PC-3 (cell line): Measurements from ENCODE around the gene PTCH1. TPM values are rescaled to one million over a fixed set of nuclear protein-coding genes. Genes with fewer than 3 reads are reported as not detected.

Experiments
- ATAC-seq: fragments of 200-7000 bp; cut with Tn5 transposase; 2 replicates; pipeline ENCODE4 v1.9.1; 2020; ENCODE audit warnings: mild to moderate bottlenecking, moderate library complexity
- BruUV-seq: library from RNA; stranded (reverse); fragments of 400-500 nt; replicated peaks from 2 replicates; lab custom pipeline; 2021; lab: Mats Ljungman, UMichigan
- CTCF ChIA-PET: fragments of 300-600 bp; sonication (Branson Sonifier 250); formaldehyde crosslinking; loops from one replicate; lab custom pipeline; 2022; ENCODE audit warnings: antibody characterized with exemption; lab: Charles Lee
- POLR2A ChIA-PET: fragments of 300-600 bp; sonication (Branson Sonifier 250); formaldehyde crosslinking; loops from one replicate; lab custom pipeline; 2022; ENCODE audit warnings: antibody characterized with exemption; ENCODE audit not compliant: unreplicated experiment; lab: Charles Lee
- DNase-seq: peaks from one replicate; pipeline ENCODE4 v3.0.0-alpha.2; 2015
- H2AFZ ChIP-seq: fragments of 300-600 bp; sonication (generic); 2 replicates; pipeline ENCODE4 v1.6.0; 2016; ENCODE audit warnings: antibody characterized with exemption, low read length
- H3F3A ChIP-seq: fragments of 300-600 bp; sonication (generic); one replicate; pipeline ENCODE4 v1.6.0; 2017; ENCODE audit warnings: antibody characterized with exemption, low read length, control low read depth, mild to moderate bottlenecking; ENCODE audit not compliant: unreplicated experiment
- H3K27ac ChIP-seq: fragments of 300-600 bp; sonication (generic); 2 replicates; pipeline ENCODE4 v1.5.1; 2016; ENCODE audit warnings: mild to moderate bottlenecking, low read length
- H3K27me3 ChIP-seq: fragments of 300-600 bp; sonication (generic); 2 replicates; pipeline ENCODE4 v1.6.1; 2016; ENCODE audit warnings: low read length, mixed read lengths
- H3K36me3 ChIP-seq: fragments of 300-600 bp; sonication (generic); 2 replicates; pipeline ENCODE4 v1.6.1; 2016; ENCODE audit warnings: low read depth, mixed run types, low read length, mixed read lengths
- H3K4me1 ChIP-seq: fragments of 300-600 bp; sonication (generic); 2 replicates; pipeline ENCODE4 v1.5.1; 2016; ENCODE audit warnings: low read length; ENCODE audit not compliant: insufficient read depth
- H3K4me2 ChIP-seq: fragments of 300-600 bp; sonication (generic); 2 replicates; pipeline ENCODE4 v1.6.0; 2016; ENCODE audit warnings: low read length
- H3K4me3 ChIP-seq: fragments of 300-600 bp; sonication (generic); 2 replicates; pipeline ENCODE4 v1.5.1; 2016; ENCODE audit warnings: mild to moderate bottlenecking, low read length, mixed read lengths
- H3K79me2 ChIP-seq: fragments of 300-600 bp; sonication (generic); 2 replicates; pipeline ENCODE4 v1.6.1; 2017; ENCODE audit warnings: low read length, mixed read lengths
- H3K9ac ChIP-seq: fragments of 300-600 bp; sonication (generic); 2 replicates; pipeline ENCODE4 v1.6.0; 2016; ENCODE audit warnings: mild to moderate bottlenecking, low read length
- H3K9me2 ChIP-seq: fragments of 300-600 bp; sonication (generic); replicated peaks from 2 replicates; pipeline ENCODE4 v1.6.1; 2016; ENCODE audit warnings: mixed run types, low read length, mixed read lengths
- H3K9me3 ChIP-seq: fragments of 300-600 bp; sonication (generic); 2 replicates; pipeline ENCODE4 v1.6.1; 2016; ENCODE audit warnings: low read length, mixed read lengths
- H4K20me1 ChIP-seq: fragments of 300-600 bp; sonication (generic); 2 replicates; pipeline ENCODE4 v1.6.1; 2016; ENCODE audit warnings: low read length, mixed read lengths
- EZH2 ChIP-seq: fragments of 300-600 bp; sonication (generic); IDR thresholded peaks from one replicate; pipeline ENCODE4 v1.6.1; 2017; ENCODE audit warnings: antibody characterized with exemption, mild to moderate bottlenecking, low read length; ENCODE audit not compliant: unreplicated experiment
- EZH2phosphoT487 ChIP-seq: fragments of 300-600 bp; sonication (generic); IDR thresholded peaks from 2 replicates; pipeline ENCODE4 v1.6.1; 2018; ENCODE audit warnings: mild to moderate bottlenecking, antibody characterized with exemption, low read length, borderline replicate concordance
- intact Hi-C: fragments of 100-400 bp; cut with micrococcal nuclease; formaldehyde crosslinking; loops from 2 replicates; pipeline ENCODE4 v1.9.0; 2023
- total RNA-seq: library from RNA; depleted of rRNA; stranded (reverse); fragments of >200 nt; gene quantifications from 2 replicates; pipeline ENCODE4 v1.2.3, GENCODE V29; 2014
- TF ChIP-seq, protein P1 (sequence below): fragments of 300-600 bp; sonication (generic); conservative IDR thresholded peaks from 2 replicates; pipeline ENCODE4 v1.5.1; 2017; ENCODE audit warnings: antibody characterized with exemption, low read depth, mild to moderate bottlenecking, low read length

Gene PTCH1
- total RNA-seq, 1 experiment from 2014 or later, result 0.77 TPM

DNA sequence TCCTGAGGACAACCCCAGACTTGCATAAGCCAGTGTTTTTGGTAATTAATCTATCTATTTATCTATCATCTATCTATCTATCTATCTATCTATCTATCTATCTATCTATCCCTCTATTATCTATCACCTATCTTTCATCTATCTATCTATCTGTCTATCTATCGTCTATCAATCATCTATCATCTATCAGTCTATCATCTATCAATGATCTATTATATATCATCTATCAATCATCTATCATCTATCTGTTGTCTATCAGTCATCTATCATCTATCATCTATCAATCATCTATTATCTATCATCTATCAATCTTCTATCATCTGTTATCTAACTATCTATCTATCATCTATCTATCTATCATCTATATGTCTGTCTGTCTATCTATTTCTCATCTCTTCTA is 85.5 kb downstream of the PTCH1 start:
- Histone ChIP-seq H2AFZ (no peak overlapping the region), H3K36me3 (no peaks in the 10 kb centered on the region), H3K9me2 (no peaks in the 10 kb centered on the region), H3K27ac (no peak overlapping the region), H3K9me3 (no peaks in the 10 kb centered on the region), H3K4me1 (no peaks in the 10 kb centered on the region), H3F3A (peaks cover 1% of the 10 kb centered on the region), H3K9ac (no peak overlapping the region), H3K4me2 (no peak overlapping the region), H3K79me2 (no peaks in the 10 kb centered on the region), H3K27me3 (no peaks in the 10 kb centered on the region), H3K4me3 (no peak overlapping the region), H4K20me1 (no peaks in the 10 kb centered on the region)
- BruUV-seq, result no TSS peak
- no peak for ATAC-seq
- CTCF ChIA-PET, result no interaction called here
- intact Hi-C loops, result no loop called here
- TF ChIP-seq, protein P1, sequence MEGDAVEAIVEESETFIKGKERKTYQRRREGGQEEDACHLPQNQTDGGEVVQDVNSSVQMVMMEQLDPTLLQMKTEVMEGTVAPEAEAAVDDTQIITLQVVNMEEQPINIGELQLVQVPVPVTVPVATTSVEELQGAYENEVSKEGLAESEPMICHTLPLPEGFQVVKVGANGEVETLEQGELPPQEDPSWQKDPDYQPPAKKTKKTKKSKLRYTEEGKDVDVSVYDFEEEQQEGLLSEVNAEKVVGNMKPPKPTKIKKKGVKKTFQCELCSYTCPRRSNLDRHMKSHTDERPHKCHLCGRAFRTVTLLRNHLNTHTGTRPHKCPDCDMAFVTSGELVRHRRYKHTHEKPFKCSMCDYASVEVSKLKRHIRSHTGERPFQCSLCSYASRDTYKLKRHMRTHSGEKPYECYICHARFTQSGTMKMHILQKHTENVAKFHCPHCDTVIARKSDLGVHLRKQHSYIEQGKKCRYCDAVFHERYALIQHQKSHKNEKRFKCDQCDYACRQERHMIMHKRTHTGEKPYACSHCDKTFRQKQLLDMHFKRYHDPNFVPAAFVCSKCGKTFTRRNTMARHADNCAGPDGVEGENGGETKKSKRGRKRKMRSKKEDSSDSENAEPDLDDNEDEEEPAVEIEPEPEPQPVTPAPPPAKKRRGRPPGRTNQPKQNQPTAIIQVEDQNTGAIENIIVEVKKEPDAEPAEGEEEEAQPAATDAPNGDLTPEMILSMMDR, result no peak
- DNase-seq, result no peak
- POLR2A ChIA-PET, result no interaction called here

- ChIA-PET CTCF (no interaction called here), POLR2A (no interaction called here)
- H3K27me3 ChIP-seq, result no peaks in the 10 kb centered on the region
- H3K9me2 ChIP-seq, result no peaks in the 10 kb centered on the region
- H3K4me2 ChIP-seq, result no peak overlapping the region
- no peaks in the 10 kb centered on the region for H3K9me3 ChIP-seq
- no peak for DNase-seq
- no peaks in the 10 kb centered on the region for H3K36me3 ChIP-seq
- no peak overlapping the region for H3K9ac ChIP-seq
- no peaks in the 10 kb centered on the region for H4K20me1 ChIP-seq
- peaks cover 4% of the 10 kb centered on the region for H3K4me1 ChIP-seq
- no peak for ATAC-seq
- no peaks in the 10 kb centered on the region for H3K79me2 ChIP-seq
- no peak overlapping the region for H3K4me3 ChIP-seq
- no peak overlapping the region for H2AFZ ChIP-seq
- intact Hi-C loops, result no loop called here
- BruUV-seq, result no TSS peak
- no peak overlapping the region for H3K27ac ChIP-seq
- peaks cover 5% of the 10 kb centered on the region for H3F3A ChIP-seq
- TF ChIP-seq EZH2, result no peak
- TF ChIP-seq, protein P1, result no peak
- no peak for TF ChIP-seq EZH2phosphoT487
Observed at GRCh38 chr9:95429948-95430620, 86.7 kb downstream of the PTCH1 start.

DNA sequence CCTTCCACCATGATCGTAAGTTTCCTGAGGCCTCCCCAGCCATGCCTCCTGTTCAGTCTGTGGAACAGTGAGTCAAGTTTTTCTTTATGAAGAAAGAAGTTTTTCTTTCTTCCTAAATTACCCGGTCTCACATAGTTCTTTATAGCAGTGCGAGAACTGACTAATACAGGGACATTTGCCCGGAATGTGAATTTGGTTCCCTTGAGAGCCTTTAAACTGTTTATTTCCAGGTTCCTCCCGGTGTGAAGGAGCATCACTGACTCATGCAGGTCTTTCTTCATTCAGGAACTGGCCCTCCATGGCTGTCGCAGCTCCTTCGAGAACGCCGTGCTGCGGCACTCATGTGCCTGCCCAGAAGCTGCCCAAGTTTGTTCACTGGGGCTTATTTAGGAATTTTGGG is 87.7 kb downstream of the PTCH1 start:
- BruUV-seq, result no TSS peak
- Histone ChIP-seq H3K4me3 (no peak overlapping the region), H3K4me1 (peaks cover 4% of the 10 kb centered on the region), H3K4me2 (no peak overlapping the region), H3F3A (peaks cover 5% of the 10 kb centered on the region), H3K9me3 (no peaks in the 10 kb centered on the region), H3K36me3 (no peaks in the 10 kb centered on the region), H3K79me2 (no peaks in the 10 kb centered on the region), H3K9ac (no peak overlapping the region), H3K27ac (no peak overlapping the region), H4K20me1 (no peaks in the 10 kb centered on the region), H3K9me2 (no peaks in the 10 kb centered on the region), H3K27me3 (no peaks in the 10 kb centered on the region), H2AFZ (no peak overlapping the region)
- TF ChIP-seq, protein P1, result no peak
- no peak for TF ChIP-seq EZH2
- no peak for TF ChIP-seq EZH2phosphoT487
- no peak for DNase-seq
- intact Hi-C loops, result no loop called here
- CTCF ChIA-PET, result no interaction called here
- ATAC-seq, result no peak
- POLR2A ChIA-PET, result no interaction called here
